ENCODE results near the gene R3HCC1L.

The R3HCC1L gene

DNA sequence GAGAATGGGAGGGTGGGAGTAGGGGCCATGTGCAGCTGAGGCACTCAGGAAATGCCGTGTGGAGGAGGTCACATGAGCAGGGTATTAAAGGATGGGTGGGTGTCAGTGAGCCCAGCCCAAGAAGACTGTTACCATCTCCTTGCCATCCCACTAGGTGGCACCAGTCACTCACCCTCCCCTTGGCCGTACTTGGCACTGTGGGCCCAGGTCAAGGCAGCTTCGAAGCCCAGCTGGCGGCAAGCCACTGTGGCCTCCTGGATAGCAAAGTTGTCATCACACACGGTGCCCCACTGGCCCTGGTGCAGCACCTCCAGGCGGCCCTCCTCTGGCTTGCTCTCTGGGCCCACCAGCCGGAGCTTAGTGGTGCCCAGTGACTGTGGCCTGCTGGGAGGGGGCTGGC, 128.1 kb downstream of the R3HCC1L start:
- no peak for DNase-seq

- no peak for DNase-seq
Observed at GRCh38 chr10:98263088-98263487, 128.6 kb downstream of the R3HCC1L start.

GRCh38 chr10:98264378-98265065, 130.1 kb downstream of the R3HCC1L start:
- no peak for DNase-seq

GRCh38 chr10:98265403-98266378, 131.2 kb downstream of the R3HCC1L start:
- no peak for DNase-seq

DNA sequence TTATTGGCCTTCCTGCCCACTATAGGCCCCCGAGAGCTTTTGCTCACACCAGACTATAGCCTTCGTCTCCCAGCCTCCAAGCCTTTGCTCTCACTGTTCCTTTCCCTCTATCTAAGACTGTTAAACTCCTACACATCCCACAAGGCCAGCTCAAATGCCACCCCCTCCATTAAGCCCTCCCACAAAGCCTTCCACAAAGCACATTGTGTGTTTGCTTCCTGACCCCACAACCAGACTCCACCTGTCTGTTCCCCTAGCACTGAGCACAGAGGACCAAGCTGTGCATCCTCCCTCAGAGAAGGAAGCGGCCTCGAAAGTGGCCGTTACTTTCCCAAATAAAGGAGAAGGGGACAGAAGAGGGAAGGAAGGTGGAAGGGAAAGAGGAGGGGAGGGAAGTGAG, 132.2 kb downstream of the R3HCC1L start:
- no peak for DNase-seq

GRCh38 chr10:98267069-98267893, 132.8 kb downstream of the R3HCC1L start:
- DNase-seq, result no peak

DNA sequence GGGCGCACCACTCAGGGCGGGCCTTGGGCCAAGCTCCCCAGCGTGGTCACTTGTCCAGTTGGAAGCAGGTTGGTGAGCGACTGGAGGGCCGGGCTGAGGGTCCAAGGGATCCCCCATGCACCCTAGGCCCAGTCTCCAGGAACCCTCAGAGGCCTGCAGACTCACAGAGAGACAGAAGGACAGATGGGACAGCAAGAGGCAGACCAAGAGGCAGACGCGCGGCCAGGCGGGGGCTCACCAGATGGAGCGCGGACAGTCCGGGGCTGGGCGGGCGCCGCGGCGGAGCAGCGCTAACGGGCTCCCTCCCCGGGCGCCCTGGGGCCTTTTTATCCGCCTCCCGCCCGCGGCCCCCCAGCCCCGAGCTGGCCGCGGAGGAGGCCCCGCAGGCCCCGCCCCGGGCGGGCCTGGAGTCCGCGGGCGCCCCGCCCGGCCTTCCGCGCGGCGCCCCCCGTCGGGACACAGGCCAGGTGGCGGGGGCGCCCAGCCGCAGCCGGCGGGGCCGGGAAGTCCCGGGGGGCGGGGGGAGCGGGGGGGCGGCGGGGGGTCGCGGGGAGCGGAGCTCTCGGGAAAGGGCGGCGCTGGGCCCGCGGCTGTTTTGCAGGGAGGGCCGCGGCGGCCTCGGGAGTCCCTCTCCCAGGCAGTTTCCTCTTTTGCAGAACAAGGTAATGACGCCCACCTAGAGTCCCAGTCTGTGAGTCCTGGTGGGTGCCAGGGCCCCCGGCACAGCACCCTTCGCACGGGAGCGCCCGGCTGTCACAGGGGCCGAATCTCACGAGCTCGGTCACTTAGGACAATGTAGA, 133.6 kb downstream of the R3HCC1L start, which contains the start of gene LOXL4:
TSS of gene LOXL4 (minus strand) at position 301 of the 800 bp plus-strand sequence. CDS start 5,175 bp downstream, outside the sequence.
- peak; percentile 64 for DNase-seq

- DNase-seq, result no peak
Observed at GRCh38 chr10:98268694-98269431, 134.4 kb downstream of the R3HCC1L start.

GRCh38 chr10:98269435-98269912, 135.0 kb downstream of the R3HCC1L start:
- DNase-seq, result peak; percentile 79

- DNase-seq, result no peak
Observed at GRCh38 chr10:98270073-98270740, 135.8 kb downstream of the R3HCC1L start.

GRCh38 chr10:98270786-98271185, 136.3 kb downstream of the R3HCC1L start:
- no peak for DNase-seq

DNA sequence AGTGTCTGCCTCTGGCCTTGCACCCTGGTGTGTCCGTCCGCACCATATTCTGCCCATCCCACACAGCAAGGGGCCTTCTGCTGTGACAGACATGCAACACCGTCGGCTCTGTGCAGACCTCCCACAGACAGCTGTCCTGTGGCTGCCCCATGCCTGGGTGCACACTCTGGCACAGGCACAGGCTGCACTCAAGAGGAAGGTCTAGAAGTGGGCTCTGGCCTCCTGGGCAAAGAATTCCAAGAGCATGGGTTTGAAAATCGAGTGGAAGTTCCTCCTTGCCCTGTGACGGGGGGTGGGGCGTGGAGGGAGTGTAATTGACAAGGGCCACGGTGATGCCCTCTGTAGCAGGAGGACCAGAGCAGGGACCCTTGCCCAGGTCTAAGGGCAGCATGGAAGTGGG, 137.8 kb downstream of the R3HCC1L start:
- DNase-seq, result peak; percentile 14

DNA sequence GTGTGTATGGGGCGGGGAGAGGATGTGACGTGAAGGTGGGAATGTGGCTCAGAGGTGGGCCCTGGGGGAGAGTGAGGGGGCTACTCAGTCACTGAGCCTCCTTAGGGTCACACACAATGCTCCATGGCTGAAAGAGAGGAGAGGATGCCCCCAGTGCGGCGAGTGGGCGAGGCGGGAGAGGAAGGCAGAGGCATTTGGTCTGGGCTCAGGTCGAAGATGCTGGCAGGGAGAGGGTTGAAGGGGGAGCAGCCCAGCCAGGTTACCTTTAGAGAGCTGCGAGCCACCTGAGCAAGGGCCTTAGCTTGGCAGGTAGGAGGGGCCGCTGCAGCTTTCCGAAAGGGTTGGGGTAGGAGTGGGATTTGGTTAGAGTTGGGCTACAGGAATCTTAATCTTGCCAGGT, 138.2 kb downstream of the R3HCC1L start:
- DNase-seq, result no peak

GRCh38 chr10:98273057-98273850, 138.8 kb downstream of the R3HCC1L start:
- no peak for DNase-seq

DNA sequence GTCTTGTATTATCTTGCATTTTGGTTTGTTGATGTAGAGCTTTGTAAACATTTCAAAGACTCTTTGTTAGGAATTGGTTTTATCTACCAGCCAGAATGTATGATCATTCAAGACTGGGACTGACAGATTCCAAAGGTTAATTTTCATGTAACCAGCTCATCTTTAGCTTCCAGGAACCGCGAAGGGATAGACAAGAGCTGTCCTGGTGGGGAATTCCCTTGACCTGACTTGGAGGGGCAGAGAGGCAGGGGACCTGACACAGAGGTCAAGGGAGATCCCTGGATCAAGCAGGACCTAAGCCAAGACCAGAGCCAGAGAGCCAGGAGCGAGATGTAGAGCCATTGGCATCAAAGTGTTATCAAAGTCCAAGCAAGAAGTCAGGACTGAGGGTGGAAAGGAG, 140.1 kb downstream of the R3HCC1L start:
- no peak for DNase-seq

GRCh38 chr10:98276311-98276710, 141.9 kb downstream of the R3HCC1L start:
- no peak for DNase-seq

- DNase-seq, result peak; percentile 45
Observed at GRCh38 chr10:98285416-98285815, 151.0 kb downstream of the R3HCC1L start.

DNA sequence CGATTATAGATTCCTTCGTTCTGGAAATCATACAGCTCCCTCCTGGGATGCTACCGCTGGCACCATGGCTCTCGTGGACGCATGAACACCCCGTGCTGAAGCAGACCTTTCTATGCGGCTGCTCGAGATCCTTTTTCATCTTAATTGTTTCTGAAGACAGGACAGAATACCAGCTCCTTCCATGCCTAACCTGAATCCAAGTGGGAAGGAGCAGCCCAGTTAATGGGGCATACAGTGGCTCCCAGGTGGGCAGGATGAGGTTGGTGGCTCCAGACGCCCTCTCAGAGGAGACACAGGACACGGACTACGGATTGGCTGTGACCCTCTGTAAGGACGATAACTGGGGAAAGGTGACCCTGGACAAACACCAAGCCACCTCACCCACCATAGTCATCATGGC, 152.0 kb downstream of the R3HCC1L start:
- no peak for DNase-seq

- no peak for DNase-seq
Observed at GRCh38 chr10:98287321-98287720, 152.9 kb downstream of the R3HCC1L start.

DNA sequence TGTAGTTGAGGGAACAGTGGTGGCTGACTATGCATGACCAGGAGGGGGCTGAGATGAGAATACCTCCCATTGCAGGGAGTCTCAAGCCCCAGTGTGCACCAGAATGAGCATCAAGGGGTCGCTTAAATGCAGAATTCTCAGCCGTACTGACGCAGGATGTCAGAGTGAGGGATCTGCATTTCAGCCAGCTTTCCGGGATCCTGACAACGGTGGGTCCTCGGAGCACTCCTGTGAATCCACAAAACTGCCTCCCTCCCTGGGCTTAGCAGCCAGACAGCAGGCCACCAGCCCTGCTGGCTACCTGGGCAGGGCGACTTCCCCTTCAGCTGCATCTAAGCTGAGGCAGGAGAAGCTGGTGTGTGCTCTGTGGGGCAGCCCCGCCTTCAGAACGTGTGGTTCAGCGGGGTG, 155.3 kb downstream of the R3HCC1L start:
- no peak for DNase-seq
